ENCODE results near the gene HS1BP3.

Gene HS1BP3

DNA sequence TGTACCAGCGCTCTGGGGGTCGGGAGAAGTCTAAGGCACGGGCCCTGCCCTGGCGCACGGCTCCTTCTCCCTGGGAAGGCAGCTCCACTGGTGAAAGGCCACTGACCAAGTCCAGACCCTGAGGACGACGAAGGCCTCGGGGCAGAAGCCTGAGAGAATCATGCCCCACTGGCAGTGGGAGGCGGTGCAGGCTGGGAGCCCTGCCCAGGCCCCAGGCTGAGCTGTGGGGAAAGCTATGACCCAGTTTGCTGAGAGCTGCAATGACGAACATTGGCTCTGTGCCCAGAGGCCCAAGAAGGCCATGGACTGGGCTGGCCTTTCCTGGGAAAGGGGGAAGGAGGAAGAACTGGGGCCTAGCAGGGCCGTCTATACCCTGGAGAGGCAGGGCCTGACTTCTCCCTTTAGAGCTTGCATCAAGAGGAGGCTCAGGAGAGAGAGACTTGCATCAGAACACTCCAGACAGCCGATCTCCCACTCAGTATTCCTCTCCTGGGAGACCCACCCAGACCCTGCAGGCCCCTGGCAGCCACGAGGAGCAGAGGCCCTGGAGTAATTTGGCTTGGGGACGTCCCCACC lies 32.9 kb downstream of the HS1BP3 start:
- DNase-seq (ENCODE audit: low spot score): peak; percentile 98

DNA sequence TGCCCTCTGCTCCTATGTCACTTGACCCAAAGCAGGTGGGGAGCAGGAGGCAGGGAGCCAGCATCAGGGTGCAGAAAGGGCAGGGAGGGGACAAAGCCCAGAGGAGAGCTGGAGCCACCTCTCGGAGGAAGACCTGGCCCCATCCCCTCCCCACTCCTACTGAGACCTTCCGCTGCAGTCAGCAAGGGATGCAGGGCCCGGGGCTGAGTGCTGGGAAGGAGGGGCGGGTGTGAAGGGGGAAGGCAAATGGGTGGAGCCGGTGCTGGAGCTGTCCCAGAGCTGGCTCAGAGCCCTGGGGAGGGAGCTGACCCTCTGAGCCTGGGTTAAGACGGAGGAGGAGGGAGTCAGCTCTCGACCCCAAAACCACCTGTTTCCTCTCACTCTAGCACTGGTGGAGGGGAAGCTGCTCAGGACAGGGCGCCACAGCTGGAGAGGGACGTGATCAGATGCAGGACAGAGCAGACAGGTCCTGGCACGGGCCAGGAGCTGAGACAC lies 33.8 kb downstream of the HS1BP3 start:
- DNase-seq (ENCODE audit: low spot score): no peak

DNA sequence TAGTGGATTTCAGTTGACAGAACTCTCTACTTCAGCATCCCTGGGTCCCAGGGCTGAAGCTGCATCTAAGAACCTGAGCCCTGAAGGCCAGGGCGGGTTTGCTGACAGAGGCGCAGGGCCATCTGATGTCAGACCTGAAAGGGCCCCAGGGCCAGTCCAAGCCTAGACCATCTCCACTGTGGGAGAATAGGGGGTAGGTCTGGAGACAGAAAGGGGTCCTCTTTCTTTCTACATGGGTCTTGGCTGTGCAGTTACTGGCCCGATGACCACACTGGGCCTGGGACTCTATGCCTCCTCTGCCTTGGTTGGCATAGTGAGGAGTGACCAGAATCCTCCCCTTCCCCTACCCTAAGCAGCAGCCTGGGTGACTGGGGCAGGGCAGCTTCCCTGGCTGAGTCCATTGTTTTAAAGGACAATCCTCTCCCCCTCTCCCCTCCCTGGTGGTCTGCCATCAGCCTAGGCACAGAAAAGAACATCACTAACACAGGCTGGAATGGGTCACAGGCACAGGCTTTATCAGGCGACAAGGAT lies 34.5 kb downstream of the HS1BP3 start:
- no peak for DNase-seq (ENCODE audit: low spot score)

DNA sequence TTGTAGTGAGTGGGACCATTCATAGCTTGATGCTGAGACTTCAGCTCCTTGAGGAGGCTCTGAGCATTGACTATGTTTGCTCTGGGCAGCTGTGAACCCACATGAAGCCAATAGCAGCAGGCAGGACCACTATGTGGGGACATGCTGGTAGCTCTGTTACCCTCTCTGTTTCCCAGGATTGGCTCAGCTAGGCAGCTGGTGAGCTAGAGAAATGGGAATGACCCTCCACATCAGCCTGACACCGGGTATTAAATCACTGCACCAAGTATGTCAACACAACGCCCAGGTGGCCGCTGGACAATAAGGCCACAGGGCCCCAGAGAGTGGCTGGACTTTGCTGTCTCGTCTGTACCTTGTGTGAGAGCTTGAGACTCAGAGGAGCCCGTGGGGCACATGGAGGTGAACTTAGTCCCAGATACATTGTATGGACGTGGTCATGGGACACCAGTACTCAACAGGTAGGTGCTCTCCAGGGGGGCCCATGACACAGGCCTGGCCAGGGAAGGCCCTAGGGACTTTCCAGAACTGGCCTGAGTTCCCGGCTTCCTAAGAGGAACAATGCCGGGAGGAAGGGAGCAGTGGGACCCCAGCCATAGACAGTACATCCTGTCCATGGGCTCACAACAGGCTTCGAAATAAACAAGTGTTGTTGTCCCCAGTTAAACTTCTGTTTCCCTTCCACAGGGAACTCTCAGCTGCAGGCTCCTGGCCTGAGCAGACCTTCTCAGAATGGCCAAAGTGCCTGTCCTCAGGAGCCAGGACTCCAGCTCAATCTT lies 35.2 kb downstream of the HS1BP3 start:
- DNase-seq (ENCODE audit: low spot score): peak; percentile 57

DNA sequence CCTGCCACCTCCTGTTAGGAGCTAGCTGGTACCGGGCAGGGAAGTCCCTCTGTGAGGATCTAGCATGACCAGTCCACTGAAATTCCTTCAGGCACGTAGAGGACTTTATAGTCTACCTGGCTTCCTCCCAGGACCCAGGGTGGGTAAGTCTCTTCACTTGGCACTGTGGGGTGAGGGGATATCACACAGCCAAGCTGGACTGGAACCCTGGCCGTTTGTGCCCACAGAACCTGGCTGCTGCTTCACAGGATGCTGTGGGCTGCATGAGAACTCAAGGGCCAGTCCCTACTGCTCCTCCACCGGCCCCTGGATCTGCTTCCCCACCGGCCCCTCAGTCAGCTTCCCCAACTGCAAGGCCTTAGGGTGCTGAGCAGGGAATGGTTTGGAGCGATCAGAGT lies 35.8 kb downstream of the HS1BP3 start:
- no peak for DNase-seq (ENCODE audit: low spot score)

DNA sequence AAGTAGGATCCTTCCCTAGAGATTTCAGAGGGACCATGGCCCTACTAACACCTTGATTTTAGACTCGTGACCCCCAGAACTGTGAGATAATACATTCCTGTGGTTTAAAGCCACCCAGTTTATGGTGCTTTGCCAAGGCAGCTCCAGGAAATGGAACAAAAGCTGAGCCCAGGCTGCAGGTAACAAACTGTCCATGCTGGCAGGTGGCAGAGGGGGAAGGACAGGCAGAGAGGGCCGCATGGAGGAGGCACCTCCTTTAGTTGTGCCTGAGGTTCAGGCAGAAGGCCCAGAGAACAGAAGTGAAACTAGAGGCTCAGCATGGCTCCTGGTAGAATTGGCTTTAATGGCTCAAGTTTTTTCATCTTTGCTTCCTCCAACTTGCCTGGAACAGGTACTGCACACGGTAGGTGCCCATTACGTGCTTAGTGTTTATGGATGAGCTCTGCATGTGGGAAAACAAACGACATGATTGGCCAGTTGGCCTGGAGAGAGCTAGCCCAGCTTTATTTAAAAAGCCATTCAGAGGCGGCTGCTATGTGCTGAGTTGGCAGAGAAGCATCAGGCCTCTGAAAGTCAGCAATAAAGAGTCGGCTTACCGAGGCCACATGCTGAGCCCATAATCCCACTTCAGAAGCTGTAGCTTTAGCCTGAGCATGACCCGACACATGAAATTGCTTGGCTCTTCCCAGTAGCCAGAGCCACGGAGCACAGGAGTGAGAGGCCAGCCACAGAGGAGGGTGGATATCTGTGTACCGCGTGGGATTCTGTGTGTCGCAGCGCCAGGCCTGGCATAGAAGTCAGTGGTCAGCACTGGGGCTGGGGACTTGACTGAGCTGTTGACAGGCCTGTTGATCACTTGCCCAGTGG lies 36.5 kb downstream of the HS1BP3 start:
- DNase-seq (ENCODE audit: low spot score): no peak

DNA sequence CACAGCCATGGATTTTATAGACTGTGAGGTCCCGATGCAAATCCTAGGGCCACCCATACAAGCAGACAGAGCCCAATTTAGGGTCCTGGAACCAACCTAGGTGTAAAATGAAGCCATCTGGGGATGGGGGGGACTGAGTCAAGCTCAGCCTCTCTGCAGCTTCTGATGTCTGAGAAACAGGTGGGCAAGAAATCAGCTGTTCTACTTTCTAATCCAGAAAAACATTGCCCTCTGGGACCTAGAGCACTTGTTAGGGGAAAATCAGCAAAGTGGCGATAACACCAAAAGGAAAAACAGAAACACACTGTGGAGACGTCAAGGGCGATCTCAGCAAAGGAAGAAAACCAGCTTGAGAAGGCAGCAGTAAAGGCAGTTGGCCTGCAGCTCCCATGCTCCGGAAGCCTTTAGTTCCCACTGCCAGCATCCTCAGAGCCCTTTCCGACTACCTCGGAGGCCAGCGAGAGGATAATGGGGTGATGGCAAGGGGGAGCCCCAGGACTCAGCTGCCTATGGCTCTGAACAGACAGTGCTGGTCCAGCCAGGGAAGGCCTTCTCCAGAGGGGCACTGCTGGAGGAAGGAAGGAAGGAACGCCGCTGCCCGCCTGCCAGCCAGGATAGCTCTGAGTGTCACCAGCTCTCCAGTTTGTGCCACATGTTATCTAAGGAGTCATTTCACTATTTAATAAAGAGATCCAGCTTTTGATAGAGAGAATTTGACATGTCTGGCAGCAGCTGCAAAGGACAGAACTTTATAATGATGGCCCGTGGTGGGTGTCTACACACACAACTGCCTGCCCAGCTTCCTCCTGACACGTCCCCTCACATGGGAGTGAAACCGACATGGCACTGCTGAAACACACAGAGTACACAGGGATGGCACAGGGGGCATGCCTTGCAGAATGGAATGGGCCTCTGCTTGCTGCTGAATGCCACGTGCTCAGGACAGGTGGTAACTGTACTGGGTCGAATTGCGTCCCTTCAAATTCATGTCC lies 37.7 kb downstream of the HS1BP3 start:
- DNase-seq (ENCODE audit: low spot score): no peak

DNA sequence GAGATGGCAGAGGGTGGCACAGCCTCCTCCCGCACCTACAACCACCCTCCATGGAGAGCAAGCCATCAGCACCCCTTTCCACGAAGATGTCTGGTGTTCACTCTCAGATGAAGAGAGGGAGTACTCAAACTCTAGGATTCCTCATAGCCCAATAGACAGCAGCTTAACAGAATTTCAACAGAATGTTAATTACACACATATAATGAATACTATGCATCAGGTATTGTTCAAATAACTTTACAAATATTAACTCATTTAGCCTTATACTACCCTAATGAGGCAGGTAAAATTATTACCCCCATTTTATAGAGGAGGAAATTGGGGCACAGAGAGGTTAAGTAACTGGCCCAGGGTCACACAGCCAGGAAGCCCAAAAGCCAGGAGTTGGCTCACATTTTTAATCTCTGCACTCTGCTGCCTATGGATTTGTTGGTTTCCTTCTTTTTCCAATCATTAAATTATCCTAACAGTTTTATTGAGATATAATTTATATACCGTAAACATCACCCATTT lies 39.0 kb downstream of the HS1BP3 start:
- DNase-seq (ENCODE audit: low spot score): no peak

DNA sequence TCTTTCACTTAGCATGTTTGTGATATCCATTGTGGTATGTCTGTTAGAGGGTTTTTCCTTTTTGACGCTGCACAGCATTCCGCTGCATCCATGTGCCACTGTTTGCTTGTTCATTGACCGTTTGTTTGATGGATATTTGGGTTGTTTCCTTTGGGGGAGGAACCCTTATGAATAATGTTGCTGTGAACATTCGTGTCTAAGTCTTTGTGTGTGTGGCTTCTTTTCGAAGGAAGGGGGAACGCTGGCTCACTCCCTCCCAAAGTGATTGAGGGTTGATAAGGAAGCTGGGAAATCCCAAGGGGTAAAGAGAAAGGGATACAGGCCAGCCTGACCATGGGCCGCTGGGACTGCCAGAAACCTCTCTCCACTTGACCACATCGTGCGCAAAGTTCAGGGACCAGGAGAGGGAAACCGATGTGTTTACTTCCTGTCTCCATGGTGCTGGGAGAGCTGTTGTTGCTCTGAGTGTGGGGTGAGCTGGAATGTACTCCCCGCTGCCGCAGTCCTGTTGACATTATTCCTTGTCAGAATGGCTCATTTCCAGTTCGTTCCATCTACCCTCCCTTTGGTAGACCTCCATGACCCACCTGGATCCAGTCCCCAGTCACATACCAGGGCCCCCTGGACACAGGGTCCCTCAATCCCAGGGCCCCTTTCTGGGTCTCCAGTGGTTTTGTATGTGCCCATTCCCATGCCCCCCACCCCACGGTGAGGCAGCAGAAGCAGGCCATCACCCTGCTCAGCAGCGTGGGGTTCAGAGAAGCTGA lies 39.6 kb downstream of the HS1BP3 start:
- no peak for DNase-seq (ENCODE audit: low spot score)

DNA sequence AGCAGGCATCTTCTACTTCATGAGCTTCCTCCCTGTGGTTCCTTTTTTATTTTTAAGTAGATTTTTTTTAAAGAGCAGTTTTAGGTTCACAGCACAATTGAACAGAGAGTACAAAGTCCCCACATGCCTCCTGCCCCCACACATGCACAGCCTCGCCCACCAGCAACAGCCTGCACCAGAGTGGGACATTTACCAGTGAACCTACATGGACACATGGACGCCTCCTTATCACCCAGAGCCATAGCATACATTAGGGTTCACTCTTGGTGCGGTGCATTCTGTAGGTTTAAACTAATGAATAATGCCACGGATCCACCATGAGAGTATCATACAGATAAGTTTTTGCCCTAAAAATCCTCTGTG lies 40.9 kb downstream of the HS1BP3 start:
- DNase-seq (ENCODE audit: low spot score): no peak

DNA sequence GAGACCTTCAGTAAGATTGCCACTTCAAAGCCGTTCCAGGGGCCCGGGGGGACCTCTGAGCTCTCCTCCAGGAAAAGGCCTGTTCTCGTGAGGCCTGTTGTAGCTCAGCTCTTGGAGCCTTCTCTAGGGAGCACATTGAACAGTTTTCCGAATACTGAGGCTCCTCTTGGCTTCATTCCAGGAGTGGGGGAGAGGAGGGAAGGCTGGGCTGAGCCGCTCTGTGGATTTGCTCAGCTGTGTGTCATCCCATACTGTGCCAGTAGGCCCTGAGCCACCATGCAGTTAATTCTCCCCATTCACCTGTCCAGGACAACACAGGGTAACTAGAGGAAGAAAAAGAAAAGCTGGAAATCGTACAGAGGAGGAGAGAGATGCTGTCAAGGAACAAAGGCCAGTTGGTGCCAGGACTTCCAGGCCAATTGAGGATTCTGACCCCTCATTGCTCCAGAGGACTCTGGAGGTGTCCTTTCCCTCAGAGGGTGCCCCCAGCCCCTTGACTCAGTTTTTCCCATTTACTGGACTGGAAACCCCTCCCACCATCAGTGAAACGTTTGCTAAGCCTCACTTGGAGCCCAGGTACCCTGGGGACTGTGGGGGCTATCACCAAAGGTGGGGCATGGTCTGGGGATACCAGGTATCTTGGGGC lies 41.4 kb downstream of the HS1BP3 start:
- no peak for DNase-seq (ENCODE audit: low spot score)

DNA sequence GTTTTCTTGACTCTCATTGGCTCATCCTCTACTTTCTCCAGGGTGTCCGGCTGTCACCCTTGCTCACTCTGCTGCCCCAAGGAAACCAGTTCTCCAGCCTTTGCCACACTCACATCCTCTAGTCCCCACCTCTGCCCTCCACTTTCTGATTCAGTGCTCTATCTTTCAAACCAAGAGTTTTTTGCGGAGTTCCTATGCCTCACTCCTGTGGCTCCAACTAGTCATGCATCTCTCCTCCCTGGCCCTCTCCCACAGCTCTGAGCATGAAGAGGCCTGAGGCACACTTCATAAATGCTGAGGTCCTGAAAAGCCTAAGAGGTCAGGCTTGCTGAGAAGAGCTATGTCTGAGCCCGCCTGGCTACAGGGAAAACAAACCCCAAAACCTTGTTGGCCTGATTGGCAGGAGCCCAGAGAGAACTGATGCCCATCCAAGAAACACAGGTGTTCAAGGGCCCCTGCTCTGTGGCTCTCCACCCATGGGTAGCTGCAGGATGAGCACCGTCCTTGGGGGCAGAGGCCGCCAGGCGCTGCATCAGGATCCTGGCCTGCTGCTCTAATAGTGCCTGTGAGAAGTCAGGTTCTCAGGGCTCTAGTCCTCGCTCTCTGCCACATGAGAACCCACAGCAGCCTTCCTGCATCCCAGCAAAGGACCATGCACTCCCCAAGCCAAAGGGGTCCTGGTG lies 42.1 kb downstream of the HS1BP3 start:
- no peak for DNase-seq (ENCODE audit: low spot score)

DNA sequence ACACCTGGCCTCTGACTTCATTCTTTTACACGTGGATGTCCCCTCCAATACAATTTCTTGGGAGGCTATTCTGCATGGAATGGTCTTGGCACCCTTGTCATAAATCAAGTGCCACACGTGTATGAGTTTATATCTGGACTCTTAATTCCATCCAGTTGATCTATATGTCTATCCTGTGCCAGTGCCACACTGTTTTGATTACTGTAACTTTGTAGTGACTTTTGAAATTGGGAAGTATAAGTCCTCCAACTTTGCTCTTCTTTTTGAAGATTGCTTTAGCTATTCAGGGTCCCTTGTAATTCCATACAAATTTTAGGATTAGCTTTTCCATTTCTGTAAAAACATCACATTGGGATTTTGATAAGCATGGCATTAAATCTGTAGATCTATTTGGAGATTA lies 43.5 kb downstream of the HS1BP3 start:
- DNase-seq (ENCODE audit: low spot score): no peak

DNA sequence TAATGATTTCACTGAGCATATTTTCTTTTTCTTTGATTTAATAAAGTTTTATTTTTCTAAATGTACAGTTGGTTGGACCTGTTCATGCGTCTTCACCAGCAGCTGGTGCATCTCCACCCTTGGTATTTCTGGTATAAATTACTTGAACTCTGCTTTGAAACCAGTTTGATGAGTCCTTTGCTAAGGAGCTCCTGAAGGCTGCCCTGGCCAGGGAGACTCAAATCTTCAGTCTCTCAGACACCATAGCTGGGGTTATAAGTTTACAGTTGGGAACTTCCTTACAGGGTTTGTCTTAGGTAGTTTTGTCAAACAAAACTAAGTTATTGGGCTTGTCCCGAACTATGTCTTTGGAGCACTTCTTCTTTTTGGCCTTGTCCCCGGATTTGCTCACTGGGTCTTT lies 44.7 kb downstream of the HS1BP3 start:
- DNase-seq (ENCODE audit: low spot score): no peak

DNA sequence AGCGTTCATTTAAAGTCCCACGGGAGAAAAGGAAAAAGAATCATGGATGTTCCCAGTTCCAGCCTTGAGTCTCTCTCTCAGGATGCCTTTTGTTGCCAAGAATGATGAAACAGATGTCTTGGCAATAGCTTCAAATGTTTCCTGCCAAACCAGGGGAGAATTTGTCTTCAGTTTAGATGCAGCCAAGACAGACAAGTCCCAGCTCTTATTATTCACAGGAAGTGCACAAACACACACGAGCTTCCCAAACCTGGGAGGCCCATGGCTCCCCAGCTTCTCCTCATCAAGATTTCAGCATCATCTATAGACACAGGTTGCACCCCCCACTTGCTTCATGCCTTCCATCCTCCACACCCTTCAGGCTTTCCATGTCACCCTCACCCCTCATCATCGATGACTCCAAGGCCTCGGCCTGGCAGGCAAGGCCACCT lies 45.9 kb downstream of the HS1BP3 start:
- no peak for DNase-seq (ENCODE audit: low spot score)

DNA sequence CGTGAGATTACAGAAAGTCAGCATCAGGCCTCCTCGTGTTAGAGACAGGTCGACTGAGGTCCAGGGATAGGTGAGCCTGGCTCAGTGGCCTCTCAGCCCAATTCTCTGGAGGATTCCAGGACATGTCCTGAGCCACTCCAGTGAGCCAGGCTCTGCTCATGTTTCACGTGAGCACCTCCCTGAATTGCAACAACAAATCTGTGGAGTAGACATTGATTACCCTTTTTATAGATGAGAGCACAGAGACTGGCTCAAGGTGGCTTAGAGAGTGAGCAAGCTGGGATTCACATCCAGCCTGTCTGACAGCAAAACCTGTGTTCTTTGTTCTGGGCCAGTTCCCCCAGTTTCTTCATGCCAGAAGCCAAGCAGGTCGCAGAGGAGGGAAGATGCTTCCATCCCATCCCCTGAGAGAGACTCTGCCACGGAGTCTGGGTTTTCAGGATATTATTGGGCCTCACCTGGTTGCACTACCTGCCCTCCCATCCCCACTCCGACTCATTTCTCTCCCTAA lies 46.4 kb downstream of the HS1BP3 start:
- no peak for DNase-seq (ENCODE audit: low spot score)

DNA sequence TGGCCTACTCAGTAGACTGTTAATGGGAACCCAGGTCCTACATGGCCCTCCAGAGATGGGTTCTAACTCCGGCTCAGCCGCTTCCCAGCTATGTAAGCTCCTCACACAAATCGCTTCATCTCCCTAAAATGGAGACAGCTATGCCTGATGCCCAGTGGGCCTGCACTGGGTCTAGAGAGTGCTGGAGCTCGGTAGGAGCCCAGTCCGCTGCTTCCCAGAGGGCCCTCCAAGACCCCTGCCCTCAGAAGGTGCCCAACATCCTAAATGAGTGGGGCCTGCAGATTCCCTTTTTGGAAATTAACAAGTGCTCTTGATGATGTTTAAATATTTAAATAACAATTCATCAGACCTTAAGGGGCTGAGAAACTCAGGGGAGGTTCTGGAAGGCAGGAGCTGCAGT lies 47.1 kb downstream of the HS1BP3 start:
- DNase-seq (ENCODE audit: low spot score): no peak

DNA sequence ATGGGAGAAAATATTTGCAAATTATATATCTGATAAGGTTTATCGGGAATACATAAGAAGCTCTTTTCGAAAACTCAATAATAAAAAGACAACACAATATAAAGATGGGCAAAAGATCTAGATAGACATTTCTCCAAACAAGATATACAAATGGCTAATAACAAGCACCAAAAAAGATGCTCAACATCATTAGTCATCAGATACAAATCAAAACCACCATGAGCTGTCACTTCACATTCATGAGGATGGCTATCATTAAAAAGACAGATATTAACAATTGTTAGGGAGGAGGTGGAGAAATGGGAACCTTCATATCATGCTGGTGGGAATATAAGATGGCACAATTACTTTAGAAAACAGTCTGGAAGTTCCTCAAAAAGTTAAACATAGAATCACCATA lies 48.1 kb downstream of the HS1BP3 start:
- DNase-seq (ENCODE audit: low spot score): no peak

DNA sequence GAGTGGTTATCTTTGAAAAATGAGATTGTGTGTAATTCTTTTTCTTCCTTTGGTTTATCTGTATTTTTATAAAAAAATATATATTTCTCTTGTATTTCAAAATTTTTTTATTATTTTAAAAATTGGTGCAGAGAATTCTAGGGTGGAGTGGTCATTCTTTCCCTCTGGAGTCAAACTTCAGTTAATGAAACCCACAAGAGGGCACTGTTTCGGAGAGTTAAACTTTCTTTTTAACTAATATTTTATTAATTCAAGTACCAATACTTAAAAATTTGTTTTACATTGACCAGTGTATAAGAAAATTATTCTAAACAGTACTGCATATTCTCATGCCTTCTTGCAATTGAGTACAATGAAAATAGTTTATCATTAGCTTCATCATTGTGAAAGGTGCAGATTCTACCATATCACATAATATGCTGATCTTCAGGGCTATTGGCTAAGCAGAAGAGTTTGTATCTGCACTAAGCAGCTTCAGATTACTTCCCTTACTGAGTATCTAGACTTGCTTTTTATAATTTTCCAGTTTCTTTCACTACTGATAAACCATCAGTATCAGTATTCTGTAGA lies 50.1 kb downstream of the HS1BP3 start:
- DNase-seq (ENCODE audit: low spot score): peak; percentile 61
